NB4 (cell line): Measurements from ENCODE around the gene MS4A6A.
"Not testable (repeated sequence)": the region's sequence is repeated elsewhere in the genome, so short reads cannot be mapped to it uniquely, and the experiment has no call there.

ENCODE experiments used
- DNase-seq: peaks from one replicate; pipeline ENCODE4 v3.0.0; 2010; ENCODE audit warnings: low read depth
- H3K4me3 ChIP-seq: one replicate; pipeline ENCODE4 v1.5.1; 2011; ENCODE audit warnings: mild to moderate bottlenecking, low read depth, low read length, moderate library complexity
- CTCF ChIP-seq: IDR thresholded peaks from one replicate; pipeline ENCODE4 v1.5.1; 2012; ENCODE audit warnings: low read depth, low read length
- MAX ChIP-seq: IDR thresholded peaks from 2 replicates; pipeline ENCODE4 v1.6.1; 2011; ENCODE audit warnings: low read depth, low read length
- MYC ChIP-seq: IDR thresholded peaks from 2 replicates; pipeline ENCODE4 v1.6.1; 2011; ENCODE audit warnings: low read depth, low read length
- POLR2A ChIP-seq: IDR thresholded peaks from 2 replicates; pipeline ENCODE4 v1.6.1; 2011; ENCODE audit warnings: mild to moderate bottlenecking; ENCODE audit not compliant: insufficient read length; ENCODE audit errors: extremely low read depth

The MS4A6A gene

GRCh38 chr11:60159284-60159683 is 23.6 kb downstream of the MS4A6A start:
- no peak overlapping the region for H3K4me3 ChIP-seq
- no peak for DNase-seq
- TF ChIP-seq MAX (no peak), CTCF (no peak), MYC (no peak), POLR2A (no peak)

GRCh38 chr11:60158636-60159035 is 24.2 kb downstream of the MS4A6A start:
- TF ChIP-seq POLR2A (no peak), MAX (no peak), MYC (no peak)
- no peak for DNase-seq
- no peak overlapping the region for H3K4me3 ChIP-seq

- TF ChIP-seq MAX: no peak
- no peak for TF ChIP-seq CTCF
- no peak for TF ChIP-seq MYC
- no peak for TF ChIP-seq POLR2A
- DNase-seq: peak; percentile 38
- H3K4me3 ChIP-seq: no peak overlapping the region
These were observed 27.0 kb downstream of the MS4A6A start for GRCh38 chr11:60155931-60156330.

- not testable (repeated sequence) for H3K4me3 ChIP-seq, DNase-seq
These were observed 30.2 kb downstream of the MS4A6A start for GRCh38 chr11:60152727-60153126.

- TF ChIP-seq CTCF (no peak), POLR2A (no peak), MAX (no peak), MYC (no peak)
- no peak for DNase-seq
These were observed 32.6 kb downstream of the MS4A6A start for GRCh38 chr11:60150279-60150678.

GRCh38 chr11:60145677-60146076 is 37.2 kb downstream of the MS4A6A start:
- no peak for TF ChIP-seq MYC
- TF ChIP-seq MAX: 0 out of 2 replicates have a peak, but pooled peaks have one; percentile 8
- no peak for TF ChIP-seq CTCF
- no peak overlapping the region for H3K4me3 ChIP-seq
- DNase-seq: peak; percentile 63

More at GRCh38 chr11:60150279-60150678, 32.6 kb downstream of the MS4A6A start:
- no peak overlapping the region for H3K4me3 ChIP-seq

- TF ChIP-seq CTCF (no peak), MAX (no peak), MYC (no peak), POLR2A (no peak)
- DNase-seq: no peak
- H3K4me3 ChIP-seq: no peak overlapping the region
These were observed 39.1 kb downstream of the MS4A6A start for GRCh38 chr11:60143768-60144167.
